GM19328 (cell line): Measurements from ENCODE around the gene CERT1.

Source experiments
- ATAC-seq: cut with Tn5 transposase; IDR thresholded peaks from one replicate; pipeline ENCODE4 v1.9.1; 2021; ENCODE audit warnings: mild to moderate bottlenecking, moderate library complexity; ENCODE audit not compliant: unreplicated experiment

CERT1 gene

DNA sequence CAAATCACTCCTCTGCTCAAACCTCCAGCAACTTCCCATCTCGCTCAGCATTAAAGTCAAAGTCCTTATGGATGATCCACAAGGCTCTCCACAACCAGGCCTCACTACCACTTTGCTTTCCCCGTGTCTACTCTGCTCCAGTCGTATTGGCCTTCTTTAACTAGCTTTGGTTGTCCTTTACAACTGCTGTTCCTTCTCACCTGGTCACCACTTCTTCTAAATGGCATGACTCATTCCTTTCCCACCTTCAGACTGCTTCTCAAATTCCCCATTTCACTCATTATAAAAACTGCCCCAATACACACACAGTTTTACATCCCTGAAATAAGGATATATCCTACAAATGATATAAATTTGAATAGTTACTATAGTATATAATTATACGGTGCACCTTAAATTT, 30.4 kb downstream of the CERT1 start:
- no peak for ATAC-seq

DNA sequence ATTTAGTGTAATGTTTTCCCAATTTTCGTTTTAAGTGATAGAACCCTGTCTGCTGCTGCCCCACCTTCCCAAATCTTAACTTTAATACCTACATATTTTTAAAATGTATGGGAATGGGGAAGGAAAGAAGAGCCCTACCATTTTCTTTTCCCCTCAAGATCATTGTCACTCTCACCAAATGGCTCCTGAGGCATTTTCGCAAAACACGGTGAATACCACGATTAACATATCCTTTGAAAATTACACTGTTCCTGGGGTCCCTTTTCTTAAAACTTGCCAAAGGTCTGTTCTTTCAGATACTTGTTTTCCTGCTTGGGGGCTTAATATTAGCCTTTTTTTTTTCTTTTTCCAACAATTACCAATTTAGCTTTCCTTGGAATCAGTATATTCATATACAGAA, 36.1 kb downstream of the CERT1 start:
- no peak for ATAC-seq

GRCh38 chr5:75473463-75473862, 38.0 kb downstream of the CERT1 start:
- no peak for ATAC-seq

- no peak for ATAC-seq
These were observed 38.5 kb downstream of the CERT1 start for GRCh38 chr5:75472973-75473372.

- ATAC-seq, result no peak
These were observed 40.2 kb downstream of the CERT1 start for GRCh38 chr5:75471193-75471592.

- no peak for ATAC-seq
These were observed 42.4 kb downstream of the CERT1 start for GRCh38 chr5:75469017-75469416.

DNA sequence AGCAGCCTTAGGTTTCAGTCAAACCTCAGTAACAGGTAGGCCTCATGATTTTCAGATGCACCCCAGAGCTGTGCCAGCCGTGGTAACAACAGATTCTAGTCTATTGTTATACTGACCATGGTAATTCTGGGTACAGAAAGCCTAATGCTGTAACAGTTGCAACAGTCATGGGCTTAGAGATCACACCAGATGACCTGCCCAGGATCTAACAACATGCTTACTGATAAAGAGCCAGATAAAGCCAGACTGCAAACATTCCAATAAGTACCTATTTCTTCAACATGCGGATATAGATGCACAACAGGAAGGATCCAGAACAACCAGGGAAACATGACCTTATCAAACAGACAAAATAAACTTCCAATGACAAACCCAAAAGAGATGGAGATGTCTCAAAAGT, 42.8 kb downstream of the CERT1 start:
- ATAC-seq, result no peak

DNA sequence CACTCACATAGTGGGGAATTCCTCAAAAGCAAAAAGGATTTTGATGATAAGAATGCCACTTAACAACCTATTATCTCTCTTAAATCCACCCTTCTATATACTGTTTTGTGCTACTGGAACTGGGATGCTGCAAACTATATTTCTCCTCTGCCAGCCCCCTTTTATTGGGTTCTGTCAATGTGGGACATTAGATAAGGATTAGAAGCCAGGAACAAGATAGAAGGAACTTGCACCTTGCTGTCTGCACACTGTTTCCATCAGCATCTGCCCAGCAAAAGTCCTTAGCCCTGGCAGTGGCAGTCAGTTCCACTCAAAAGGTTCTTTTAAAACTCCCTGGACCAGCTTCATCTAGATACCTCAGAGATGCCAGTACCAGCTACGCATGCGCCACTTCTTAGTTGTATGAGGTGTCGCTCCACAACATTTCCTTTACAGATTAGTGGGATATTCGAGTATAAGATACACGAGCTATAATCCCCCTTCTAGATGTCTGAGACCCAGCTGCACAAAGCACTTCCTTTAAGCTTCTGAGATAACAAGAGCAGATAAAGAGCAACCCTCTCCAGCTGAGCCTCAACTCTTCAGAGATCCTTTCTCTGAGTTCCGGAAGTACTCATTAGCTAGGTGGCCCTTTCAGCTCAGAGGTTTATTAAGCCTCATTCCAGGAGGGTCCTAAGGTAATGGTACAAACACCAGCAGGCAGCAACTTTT, 45.3 kb downstream of the CERT1 start:
- ATAC-seq, result no peak

- no peak for ATAC-seq
These were observed 45.9 kb downstream of the CERT1 start for GRCh38 chr5:75465480-75465879.

DNA sequence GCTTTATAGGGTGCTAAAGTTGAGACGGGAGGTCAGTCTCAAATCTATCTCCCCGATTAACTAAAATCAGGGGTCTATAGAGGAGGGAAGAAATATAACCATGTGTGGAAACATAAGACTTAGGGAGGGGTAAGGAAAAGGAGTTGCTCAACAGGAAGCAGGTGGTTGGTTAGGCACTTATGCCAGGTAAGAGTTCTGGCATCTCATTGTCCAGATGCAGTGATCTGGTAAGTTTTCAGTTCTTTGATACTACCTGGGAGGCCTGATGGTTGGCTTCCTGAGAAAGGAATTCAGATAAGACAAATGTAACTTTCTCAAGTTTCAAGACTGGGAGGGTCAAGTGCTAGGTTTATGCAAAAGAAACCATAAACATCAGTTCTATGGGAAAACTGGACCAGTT, 47.7 kb downstream of the CERT1 start:
- ATAC-seq, result no peak

GRCh38 chr5:75461679-75462078, 49.8 kb downstream of the CERT1 start:
- no peak for ATAC-seq

- peak; percentile 70 for ATAC-seq
These were observed 50.4 kb downstream of the CERT1 start for GRCh38 chr5:75460942-75461610.

- ATAC-seq, result no peak
These were observed 50.9 kb downstream of the CERT1 start for GRCh38 chr5:75460532-75460931.

DNA sequence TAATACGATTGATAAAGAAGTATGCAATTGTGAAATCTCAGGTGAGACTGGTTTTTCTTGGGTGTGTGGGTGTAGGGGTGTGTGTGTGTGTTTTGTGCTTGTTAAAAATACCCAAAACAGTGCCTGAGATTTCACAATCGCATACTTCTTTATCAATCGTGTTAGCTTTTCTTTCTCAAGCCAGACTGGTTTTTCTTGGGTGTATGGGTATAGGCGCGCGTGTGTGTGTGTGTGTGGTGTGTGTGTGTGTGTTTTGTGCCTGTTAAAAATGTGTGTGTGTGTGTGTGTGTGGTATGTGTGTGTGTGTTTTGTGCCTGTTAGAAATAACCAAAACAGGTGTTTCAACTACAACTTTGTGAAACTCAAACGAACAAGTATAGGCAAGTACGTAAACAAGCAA, 53.7 kb downstream of the CERT1 start:
- no peak for ATAC-seq

GRCh38 chr5:75457161-75457560, 54.3 kb downstream of the CERT1 start:
- no peak for ATAC-seq

DNA sequence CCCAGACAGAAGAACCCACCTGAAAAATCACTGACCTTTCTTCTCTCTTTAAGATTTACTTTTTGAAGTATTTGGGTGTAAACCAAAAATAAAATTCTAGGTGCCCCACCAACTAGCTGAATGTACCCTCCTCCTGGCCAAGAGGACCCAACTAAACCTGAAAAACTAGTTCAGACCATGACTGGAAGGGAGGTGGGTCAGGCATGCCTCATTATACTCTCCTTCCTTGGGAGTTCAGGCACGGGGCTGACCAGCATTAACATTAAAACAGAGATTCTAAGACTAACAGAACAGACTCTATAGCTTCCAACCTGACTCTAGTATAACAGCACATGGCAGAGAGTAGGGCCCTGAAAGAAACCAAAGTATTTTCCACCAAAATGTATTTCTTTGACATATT, 61.4 kb downstream of the CERT1 start:
- no peak for ATAC-seq

GRCh38 chr5:75446068-75446467, 65.4 kb downstream of the CERT1 start:
- no peak for ATAC-seq

- no peak for ATAC-seq
These were observed 69.9 kb downstream of the CERT1 start for GRCh38 chr5:75441560-75441959.

- ATAC-seq, result no peak
These were observed 72.2 kb downstream of the CERT1 start for GRCh38 chr5:75439276-75439675.

GRCh38 chr5:75438722-75439121, 72.7 kb downstream of the CERT1 start:
- ATAC-seq, result no peak

DNA sequence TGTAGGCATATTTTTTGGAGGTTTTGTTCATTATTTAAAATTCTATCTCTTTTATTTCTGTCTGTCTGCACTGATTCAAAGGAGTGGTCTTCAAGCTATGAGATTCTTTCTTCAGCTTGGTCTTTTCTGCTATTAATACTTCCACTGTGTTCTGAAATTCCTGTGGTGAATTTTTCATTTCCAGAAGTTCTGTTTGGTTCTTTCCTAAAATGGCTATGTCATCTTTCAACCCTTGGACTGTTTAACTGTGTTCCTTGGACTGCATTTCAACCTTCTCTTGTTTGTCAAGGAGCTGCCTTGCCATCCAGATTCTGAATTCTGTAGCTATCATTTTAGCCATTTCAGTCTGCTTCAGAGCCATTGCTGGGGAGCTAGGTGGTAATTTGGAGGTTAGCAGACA, 76.3 kb downstream of the CERT1 start:
- no peak for ATAC-seq

GRCh38 chr5:75433814-75434506, 77.5 kb downstream of the CERT1 start:
- no peak for ATAC-seq
